OCI-LY7 (cell line): ENCODE data around the gene MPL. TPM values are rescaled to one million over a fixed set of nuclear protein-coding genes. Genes with fewer than 3 reads are reported as not detected.

ENCODE experiments used
- BruUV-seq: library from RNA; stranded (reverse); fragments of 400-500 nt; replicated peaks from 2 replicates; lab custom pipeline; 2021; lab: Mats Ljungman, UMichigan
- CTCF ChIA-PET: fragments of 300-600 bp; sonication (Branson Sonifier 250); formaldehyde crosslinking; loops from one replicate; lab custom pipeline; 2022; ENCODE audit warnings: antibody characterized with exemption; ENCODE audit not compliant: unreplicated experiment; lab: Charles Lee
- POLR2A ChIA-PET: fragments of 300-600 bp; sonication (Branson Sonifier 250); formaldehyde crosslinking; loops from one replicate; lab custom pipeline; 2022; ENCODE audit warnings: antibody characterized with exemption; lab: Charles Lee
- DNase-seq: peaks from one replicate; pipeline ENCODE4 v3.0.0-alpha.2; 2015; ENCODE audit warnings: low spot score
- H2AFZ ChIP-seq: fragments of 200-600 bp; sonication (generic), shearing (Covaris generic); 2 replicates; pipeline ENCODE4 v1.6.1; 2014; ENCODE audit warnings: mild to moderate bottlenecking, antibody characterized with exemption, low read length, moderate library complexity
- H3K27ac ChIP-seq: fragments of 200-600 bp; sonication (generic); 2 replicates; pipeline ENCODE4 v1.5.1; 2014; ENCODE audit warnings: mixed run types, low read depth, mild to moderate bottlenecking, moderate library complexity, low read length, inconsistent platforms; ENCODE audit not compliant: poor library complexity, severe bottlenecking
- H3K36me3 ChIP-seq: fragments of 200-600 bp; sonication (generic); 2 replicates; pipeline ENCODE4 v1.6.1; 2014; ENCODE audit warnings: mild to moderate bottlenecking, antibody characterized with exemption, low read length, moderate library complexity, mixed read lengths; ENCODE audit not compliant: insufficient read depth
- H3K4me1 ChIP-seq: fragments of 200-600 bp; sonication (generic); 2 replicates; pipeline ENCODE4 v1.5.1; 2014; ENCODE audit warnings: mild to moderate bottlenecking, low read length; ENCODE audit not compliant: insufficient read depth, poor library complexity, severe bottlenecking
- H3K4me2 ChIP-seq: fragments of 200-600 bp; sonication (generic); 2 replicates; pipeline ENCODE4 v1.6.1; 2014; ENCODE audit warnings: mild to moderate bottlenecking, low read length
- H3K4me3 ChIP-seq: fragments of 200-600 bp; sonication (generic); 2 replicates; pipeline ENCODE4 v1.5.1; 2014; ENCODE audit warnings: mild to moderate bottlenecking, low read depth, low read length; ENCODE audit not compliant: poor library complexity, severe bottlenecking
- H3K79me2 ChIP-seq: fragments of 200-600 bp; sonication (generic); 2 replicates; pipeline ENCODE4 v1.6.1; 2016; ENCODE audit warnings: low read depth, mild to moderate bottlenecking, low read length, moderate library complexity, mixed read lengths; ENCODE audit not compliant: insufficient read depth
- H3K9me2 ChIP-seq: fragments of 200-600 bp; sonication (generic); 2 replicates; pipeline ENCODE4 v1.6.1; 2016; ENCODE audit warnings: mild to moderate bottlenecking, low read length, mixed read lengths; ENCODE audit not compliant: insufficient read depth
- H3K9me3 ChIP-seq: fragments of 200-600 bp; sonication (generic); 2 replicates; pipeline ENCODE4 v1.6.1; 2014; ENCODE audit warnings: mild to moderate bottlenecking, mixed run types, low read length, mixed read lengths
- H4K20me1 ChIP-seq: fragments of 200-600 bp; sonication (generic); 2 replicates; pipeline ENCODE4 v1.6.1; 2014; ENCODE audit warnings: mild to moderate bottlenecking, antibody characterized with exemption, low read length, moderate library complexity, mixed read lengths; ENCODE audit not compliant: insufficient read depth
- CTCF ChIP-seq: fragments of 200-600 bp; sonication (generic); conservative IDR thresholded peaks from 2 replicates; pipeline ENCODE4 v1.5.1; 2014; ENCODE audit warnings: mild to moderate bottlenecking, antibody characterized with exemption, low read length, moderate library complexity, mixed read lengths
- EZH2phosphoT487 ChIP-seq: fragments of 200-600 bp; sonication (generic); IDR thresholded peaks from 2 replicates; pipeline ENCODE4 v1.6.1; 2018; ENCODE audit warnings: low read depth, borderline replicate concordance, mild to moderate bottlenecking, mixed run types, antibody characterized with exemption, low read length, moderate library complexity, mixed read lengths
- intact Hi-C: fragments of 100-400 bp; cut with micrococcal nuclease; formaldehyde crosslinking; loops from one replicate; pipeline ENCODE4 v1.10.0; 2022; ENCODE audit not compliant: unreplicated experiment
- total RNA-seq, 2 experiments: library from RNA; depleted of rRNA in 1 of 2; stranded (reverse); fragments of >200 nt in 1 of 2; shearing (Covaris generic) in 1 of 2; gene quantifications; 2 replicates each; pipeline ENCODE4 v1.2.3, GENCODE V29; 2014 to 2022

Gene MPL
- total RNA-seq, 2 experiments from 2014 or later = not detected

DNA sequence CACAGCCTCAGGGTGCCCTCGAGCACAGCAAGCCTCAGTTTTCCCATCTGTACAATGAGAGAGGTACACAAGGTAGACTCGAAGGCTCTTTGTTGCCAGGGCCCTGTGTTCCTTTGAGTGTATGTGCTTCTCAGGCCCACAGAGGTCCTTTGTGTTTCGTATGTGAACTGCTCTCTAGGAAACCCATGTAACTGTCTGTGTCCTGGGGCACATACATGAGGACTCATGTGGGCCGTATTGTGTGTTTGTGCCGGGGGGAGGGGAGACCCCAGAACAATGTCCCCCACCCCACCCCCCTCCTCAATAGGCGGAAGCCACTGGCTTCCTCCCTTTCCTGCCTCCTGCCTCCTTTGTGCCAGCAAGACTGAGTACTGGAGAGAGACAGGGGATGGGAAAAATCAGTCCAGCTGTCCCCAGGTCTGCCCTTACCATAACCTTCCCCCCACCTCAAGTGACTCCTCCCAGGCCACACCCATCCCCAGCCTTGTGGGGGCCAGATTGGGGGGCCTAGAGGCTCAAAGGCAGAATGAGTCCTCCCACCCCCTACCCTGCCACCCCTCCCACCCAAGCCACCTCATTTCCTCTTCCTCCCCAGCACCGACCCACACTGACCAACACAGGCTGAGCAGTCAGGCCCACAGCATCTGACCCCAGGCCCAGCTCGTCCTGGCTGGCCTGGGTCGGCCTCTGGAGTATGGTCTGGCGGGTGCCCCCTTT, 37.1 kb upstream of the MPL start, which contains the start of gene TIE1:
Gene TIE1, plus strand, starts transcription at position 605 of the 717 bp plus-strand sequence. Its CDS starts 90 bp downstream, at position 695.
- peaks cover 8% of the 10 kb centered on the region for H3K4me1 ChIP-seq
- no TSS peak for BruUV-seq
- no peak within 1 kb of the TSS for H3K4me3 ChIP-seq
- no peaks in the 10 kb centered on the region for H3K36me3 ChIP-seq
- no peak for DNase-seq
- ChIA-PET POLR2A (no interaction called here), CTCF (no interaction called here)
- no peak within 1 kb of the TSS for H3K27ac ChIP-seq
- TF ChIP-seq CTCF = no peak
- TF ChIP-seq EZH2phosphoT487 = no peak
- H2AFZ ChIP-seq = no peak within 1 kb of the TSS
- no peaks in the 10 kb centered on the region for H3K79me2 ChIP-seq
- H3K9me2 ChIP-seq = no peaks in the 10 kb centered on the region
- H3K9me3 ChIP-seq = no peaks in the 10 kb centered on the region
- intact Hi-C loops = no loop called here
- no peak within 1 kb of the TSS for H3K4me2 ChIP-seq
- H4K20me1 ChIP-seq = no peaks in the 10 kb centered on the region

GRCh38 chr1:43302201-43302600, 35.4 kb upstream of the MPL start:
- intact Hi-C loops = no loop called here
- no peak overlapping the region for H3K4me3 ChIP-seq
- H3K4me2 ChIP-seq = no peak overlapping the region
- DNase-seq = no peak
- H2AFZ ChIP-seq = no peak overlapping the region
- TF ChIP-seq EZH2phosphoT487 (no peak), CTCF (no peak)
- H3K9me2 ChIP-seq = no peaks in the 10 kb centered on the region
- H4K20me1 ChIP-seq = no peaks in the 10 kb centered on the region
- H3K36me3 ChIP-seq = no peaks in the 10 kb centered on the region
- ChIA-PET POLR2A (no interaction called here), CTCF (no interaction called here)
- peaks cover 13% of the 10 kb centered on the region for H3K4me1 ChIP-seq
- no peak overlapping the region for H3K27ac ChIP-seq
- H3K9me3 ChIP-seq = no peaks in the 10 kb centered on the region
- no peaks in the 10 kb centered on the region for H3K79me2 ChIP-seq
- no TSS peak for BruUV-seq

- intact Hi-C loops = no loop called here
- no TSS peak for BruUV-seq
- Histone ChIP-seq H3K4me2 (no peak overlapping the region), H3K79me2 (no peaks in the 10 kb centered on the region), H3K9me3 (no peaks in the 10 kb centered on the region), H4K20me1 (no peaks in the 10 kb centered on the region), H3K4me1 (peaks cover 13% of the 10 kb centered on the region), H3K36me3 (no peaks in the 10 kb centered on the region), H3K27ac (no peak overlapping the region), H3K4me3 (no peak overlapping the region), H3K9me2 (no peaks in the 10 kb centered on the region), H2AFZ (no peak overlapping the region)
- CTCF ChIA-PET = no interaction called here
- DNase-seq = no peak
- TF ChIP-seq CTCF (no peak), EZH2phosphoT487 (no peak)
- POLR2A ChIA-PET = no interaction called here
Observed at GRCh38 chr1:43302721-43303470, 34.7 kb upstream of the MPL start.
